K562 (cell line): ENCODE data around the gene LYPD5. TPM values are rescaled to one million over a fixed set of nuclear protein-coding genes. Genes with fewer than 3 reads are reported as not detected.

Source experiments
- ARID4B ChIP-seq: sonication (generic); formaldehyde crosslinking; IDR thresholded peaks from 2 replicates; pipeline ENCODE4 v1.8.0; 2022; ENCODE audit warnings: mild to moderate bottlenecking, missing genetic modification reagents
- BRCA1 ChIP-seq, 2 experiments: fragments of 450-650 bp in 1 of 2; sonication (generic) in 1 of 2; formaldehyde crosslinking in 1 of 2; IDR thresholded peaks; 2 replicates each; pipeline versions ENCODE4 v1.5.0 to v1.6.1; 2017 to 2020; ENCODE audit warnings: mild to moderate bottlenecking in 1 of 2, missing genetic modification reagents in 1 of 2
- CBFA2T2 ChIP-seq: fragments of 450-650 bp; conservative IDR thresholded peaks from 2 replicates; pipeline ENCODE4 v1.6.1; 2017; ENCODE audit warnings: mild to moderate bottlenecking
- ERF ChIP-seq: fragments of 450-650 bp; formaldehyde crosslinking; IDR thresholded peaks from 2 replicates; pipeline ENCODE4 v1.4.0; 2020; ENCODE audit warnings: mild to moderate bottlenecking, mixed read lengths
- ESRRA ChIP-seq: fragments of 450-650 bp; IDR thresholded peaks from 2 replicates; pipeline ENCODE4 v1.6.1; 2014; ENCODE audit warnings: low read depth, mild to moderate bottlenecking, moderate library complexity, borderline replicate concordance
- HMG20A ChIP-seq: fragments of 450-650 bp; formaldehyde crosslinking; conservative IDR thresholded peaks from 2 replicates; pipeline ENCODE4 v1.4.0; 2020; ENCODE audit warnings: mild to moderate bottlenecking, mixed read lengths
- MAFK ChIP-seq: IDR thresholded peaks from 2 replicates; pipeline ENCODE4 v1.6.1; 2011; ENCODE audit warnings: low read length, improper control_type of control experiment
- MCM5 ChIP-seq: fragments of 450-650 bp; IDR thresholded peaks from 2 replicates; pipeline ENCODE4 v1.6.1; 2016; ENCODE audit warnings: low read depth
- NCOA4 ChIP-seq: fragments of 450-650 bp; IDR thresholded peaks from 2 replicates; pipeline ENCODE4 v1.6.1; 2018; ENCODE audit warnings: mild to moderate bottlenecking; ENCODE audit not compliant: partially characterized antibody
- NFE2L1 ChIP-seq: fragments of 450-650 bp; IDR thresholded peaks from 2 replicates; pipeline ENCODE4 v1.6.1; 2016; ENCODE audit warnings: missing genetic modification characterization, low read depth, mild to moderate bottlenecking, missing compliant biosample characterization, moderate library complexity, borderline replicate concordance
- PHF8 ChIP-seq: fragments of 200-600 bp; sonication (generic); IDR thresholded peaks from 2 replicates; pipeline ENCODE4 v1.6.1; 2012; ENCODE audit warnings: mixed run types, mild to moderate bottlenecking, inconsistent platforms, low read length, moderate library complexity, borderline replicate concordance
- PRMT5 ChIP-seq: sonication (generic); formaldehyde crosslinking; IDR thresholded peaks from 2 replicates; pipeline ENCODE4 v1.5.0; 2020; ENCODE audit warnings: missing genetic modification reagents
- SP1 ChIP-seq: sonication (generic); formaldehyde crosslinking; IDR thresholded peaks from 2 replicates; pipeline ENCODE4 v1.8.1; 2022; ENCODE audit warnings: mild to moderate bottlenecking, missing genetic modification reagents
- THAP12 ChIP-seq: fragments of 250-450 bp; sonication (Bioruptor Pico); IDR thresholded peaks from 2 replicates; pipeline ENCODE4 v1.9.0; 2021; ENCODE audit warnings: mild to moderate bottlenecking, inconsistent platforms
- TRIM24 ChIP-seq, 2 experiments: fragments of 450-650 bp; IDR thresholded peaks; 2 replicates each; pipeline ENCODE4 v1.6.1; 2016
- U2AF1 ChIP-seq: fragments of 200-400 bp; formaldehyde crosslinking; optimal IDR thresholded peaks from 2 replicates; pipeline ENCODE3; 2017; ENCODE audit warnings: mild to moderate bottlenecking, low read depth, low read length, moderate library complexity
- YBX1 ChIP-seq: fragments of 450-650 bp; IDR thresholded peaks from 2 replicates; pipeline ENCODE4 v1.7.1; 2016; ENCODE audit warnings: mild to moderate bottlenecking
- ZNF24 ChIP-seq: fragments of 450-650 bp; IDR thresholded peaks from 2 replicates; pipeline ENCODE4 v1.6.1; 2016
- ZNF280B ChIP-seq: fragments of 250-450 bp; sonication (Bioruptor Pico); IDR thresholded peaks from 2 replicates; pipeline ENCODE4 v1.5.1; 2021; ENCODE audit warnings: mild to moderate bottlenecking
- ZNF583 ChIP-seq: fragments of 250-450 bp; sonication (Bioruptor Pico); IDR thresholded peaks from 2 replicates; pipeline ENCODE4 v1.4.0; 2020
- ZNF75A ChIP-seq: fragments of 450-650 bp; formaldehyde crosslinking; IDR thresholded peaks from 2 replicates; pipeline ENCODE4 v1.4.0; 2020; ENCODE audit warnings: mild to moderate bottlenecking
- ZSCAN32 ChIP-seq: fragments of 450-650 bp; formaldehyde crosslinking; IDR thresholded peaks from 2 replicates; pipeline ENCODE4 v1.4.0; 2020; ENCODE audit warnings: mild to moderate bottlenecking, moderate library complexity
- polyA plus RNA-seq, 8 experiments: library from polyadenylated mRNA; depleted of rRNA in 4 of 8; stranded (reverse) in 5 of 8; unstranded in 3 of 8; fragments of >200 nt; fragmentation: Nextera tagmentation in 2 of 8; fragmentation: Illumina TruSeq in 1 of 8; extraction: Ambion mirVana in 2 of 8; extraction: Trizol in 1 of 8; gene quantifications; 2 replicates each; pipeline versions ENCODE4 v1.2.1 to v1.2.3, GENCODE V29; 2011 to 2014; ENCODE audit warnings: inconsistent platforms in 1 of 8, missing spikeins in 1 of 8
- total RNA-seq, 7 experiments: library from RNA; depleted of rRNA in 6 of 7; stranded (reverse); fragments of >200 nt in 6 of 7; fragmentation: Illumina TruSeq in 2 of 7; extraction: Trizol in 2 of 7; gene quantifications; 2 replicates each; pipeline versions ENCODE4 v1.2.1 to v1.2.3, GENCODE V29; 2011 to 2021; ENCODE audit warnings: low replicate concordance in 1 of 7

LYPD5 gene
- total and polyA plus RNA-seq, 9 of the 15 experiments (the other 6 are each of a cell fraction or from before 2014, with no cell fraction given): 0.03 to 0.22 (median 0.10) TPM; not detected in 3

GRCh38 chr19:43780706-43781525 lies 21.3 kb downstream of the LYPD5 start, which contains the start of gene KCNN4 (continued):
- TF ChIP-seq PRMT5 (CRISPR knock-in tag) (no peak), ESRRA (no peak), PHF8 (peak; percentile 23; the same call in 1 of the 2 replicates), NFE2L1 (tag) (no peak), ZSCAN32 (CRISPR knock-in tag) (no peak), ZNF75A (CRISPR knock-in tag) (no peak), U2AF1 (no peak), MCM5 (no peak), ZNF280B (CRISPR knock-in tag) (no peak), MAFK (no peak), ARID4B (peak; percentile 57; the same call in 1 of the 2 replicates), ZNF24 (no peak), ERF (0 out of 2 replicates have a peak, but pooled peaks have one; percentile 11), CBFA2T2 (no peak), THAP12 (CRISPR knock-in tag) (no peak), SP1 (no peak), ZNF583 (CRISPR knock-in tag) (peak; percentile 33; the same call in 1 of the 2 replicates), TRIM24 (IDR thresholded peaks at IDR 0.05) (peak in 1 of 2 experiments; percentile 26; a peak in 1 of 4 replicates), YBX1 (0 out of 2 replicates have a peak, but pooled peaks have one; percentile 28), HMG20A (CRISPR knock-in tag) (no peak), BRCA1 (IDR thresholded peaks at IDR 0.05) (no peak), BRCA1 (CRISPR knock-in tag; IDR thresholded peaks at IDR 0.05) (no peak), NCOA4 (no peak)
